PC-3 (cell line): ENCODE measurements around the gene HIVEP3. TPM values are rescaled to one million over a fixed set of nuclear protein-coding genes. Genes with fewer than 3 reads are reported as not detected.

Source experiments
- ATAC-seq: fragments of 200-7000 bp; cut with Tn5 transposase; 2 replicates; pipeline ENCODE4 v1.9.1; 2020; ENCODE audit warnings: mild to moderate bottlenecking, moderate library complexity
- BruUV-seq: library from RNA; stranded (reverse); fragments of 400-500 nt; replicated peaks from 2 replicates; lab custom pipeline; 2021; lab: Mats Ljungman, UMichigan
- CTCF ChIA-PET: fragments of 300-600 bp; sonication (Branson Sonifier 250); formaldehyde crosslinking; loops from one replicate; lab custom pipeline; 2022; ENCODE audit warnings: antibody characterized with exemption; lab: Charles Lee
- POLR2A ChIA-PET: fragments of 300-600 bp; sonication (Branson Sonifier 250); formaldehyde crosslinking; loops from one replicate; lab custom pipeline; 2022; ENCODE audit warnings: antibody characterized with exemption; ENCODE audit not compliant: unreplicated experiment; lab: Charles Lee
- DNase-seq: peaks from one replicate; pipeline ENCODE4 v3.0.0-alpha.2; 2015
- H2AFZ ChIP-seq: fragments of 300-600 bp; sonication (generic); 2 replicates; pipeline ENCODE4 v1.6.0; 2016; ENCODE audit warnings: antibody characterized with exemption, low read length
- H3F3A ChIP-seq: fragments of 300-600 bp; sonication (generic); one replicate; pipeline ENCODE4 v1.6.0; 2017; ENCODE audit warnings: antibody characterized with exemption, low read length, control low read depth, mild to moderate bottlenecking; ENCODE audit not compliant: unreplicated experiment
- H3K27ac ChIP-seq: fragments of 300-600 bp; sonication (generic); 2 replicates; pipeline ENCODE4 v1.5.1; 2016; ENCODE audit warnings: mild to moderate bottlenecking, low read length
- H3K27me3 ChIP-seq: fragments of 300-600 bp; sonication (generic); 2 replicates; pipeline ENCODE4 v1.6.1; 2016; ENCODE audit warnings: low read length, mixed read lengths
- H3K36me3 ChIP-seq: fragments of 300-600 bp; sonication (generic); 2 replicates; pipeline ENCODE4 v1.6.1; 2016; ENCODE audit warnings: low read depth, mixed run types, low read length, mixed read lengths
- H3K4me1 ChIP-seq: fragments of 300-600 bp; sonication (generic); 2 replicates; pipeline ENCODE4 v1.5.1; 2016; ENCODE audit warnings: low read length; ENCODE audit not compliant: insufficient read depth
- H3K4me2 ChIP-seq: fragments of 300-600 bp; sonication (generic); 2 replicates; pipeline ENCODE4 v1.6.0; 2016; ENCODE audit warnings: low read length
- H3K4me3 ChIP-seq: fragments of 300-600 bp; sonication (generic); 2 replicates; pipeline ENCODE4 v1.5.1; 2016; ENCODE audit warnings: mild to moderate bottlenecking, low read length, mixed read lengths
- H3K79me2 ChIP-seq: fragments of 300-600 bp; sonication (generic); 2 replicates; pipeline ENCODE4 v1.6.1; 2017; ENCODE audit warnings: low read length, mixed read lengths
- H3K9ac ChIP-seq: fragments of 300-600 bp; sonication (generic); 2 replicates; pipeline ENCODE4 v1.6.0; 2016; ENCODE audit warnings: mild to moderate bottlenecking, low read length
- H3K9me2 ChIP-seq: fragments of 300-600 bp; sonication (generic); replicated peaks from 2 replicates; pipeline ENCODE4 v1.6.1; 2016; ENCODE audit warnings: mixed run types, low read length, mixed read lengths
- H3K9me3 ChIP-seq: fragments of 300-600 bp; sonication (generic); 2 replicates; pipeline ENCODE4 v1.6.1; 2016; ENCODE audit warnings: low read length, mixed read lengths
- H4K20me1 ChIP-seq: fragments of 300-600 bp; sonication (generic); 2 replicates; pipeline ENCODE4 v1.6.1; 2016; ENCODE audit warnings: low read length, mixed read lengths
- EZH2 ChIP-seq: fragments of 300-600 bp; sonication (generic); IDR thresholded peaks from one replicate; pipeline ENCODE4 v1.6.1; 2017; ENCODE audit warnings: antibody characterized with exemption, mild to moderate bottlenecking, low read length; ENCODE audit not compliant: unreplicated experiment
- EZH2phosphoT487 ChIP-seq: fragments of 300-600 bp; sonication (generic); IDR thresholded peaks from 2 replicates; pipeline ENCODE4 v1.6.1; 2018; ENCODE audit warnings: mild to moderate bottlenecking, antibody characterized with exemption, low read length, borderline replicate concordance
- intact Hi-C: fragments of 100-400 bp; cut with micrococcal nuclease; formaldehyde crosslinking; loops from 2 replicates; pipeline ENCODE4 v1.9.0; 2023
- total RNA-seq: library from RNA; depleted of rRNA; stranded (reverse); fragments of >200 nt; gene quantifications from 2 replicates; pipeline ENCODE4 v1.2.3, GENCODE V29; 2014
- TF ChIP-seq, protein P1 (sequence below): fragments of 300-600 bp; sonication (generic); conservative IDR thresholded peaks from 2 replicates; pipeline ENCODE4 v1.5.1; 2017; ENCODE audit warnings: antibody characterized with exemption, low read depth, mild to moderate bottlenecking, low read length

HIVEP3 gene
- total RNA-seq, 1 experiment from 2014 or later, result 9.8 TPM

GRCh38 chr1:41791667-41792484, 126.8 kb downstream of the HIVEP3 start:
- Histone ChIP-seq H3F3A (no peaks in the 10 kb centered on the region), H3K4me2 (no peak overlapping the region), H3K27me3 (no peaks in the 10 kb centered on the region), H3K4me3 (no peak overlapping the region), H2AFZ (no peak overlapping the region), H3K79me2 (no peaks in the 10 kb centered on the region), H3K4me1 (peaks cover 4% of the 10 kb centered on the region; the same call in 1 of the 2 replicates), H4K20me1 (no peaks in the 10 kb centered on the region), H3K27ac (no peak overlapping the region), H3K36me3 (no peaks in the 10 kb centered on the region), H3K9ac (no peak overlapping the region), H3K9me3 (no peaks in the 10 kb centered on the region), H3K9me2 (no peaks in the 10 kb centered on the region)
- ATAC-seq (no peak), DNase-seq (no peak)
- intact Hi-C loops, result no loop called here
- ChIA-PET POLR2A (no interaction called here), CTCF (no interaction called here)
- no TSS peak for BruUV-seq
- no peak for TF ChIP-seq EZH2
- TF ChIP-seq EZH2phosphoT487, result no peak
- TF ChIP-seq, protein P1, sequence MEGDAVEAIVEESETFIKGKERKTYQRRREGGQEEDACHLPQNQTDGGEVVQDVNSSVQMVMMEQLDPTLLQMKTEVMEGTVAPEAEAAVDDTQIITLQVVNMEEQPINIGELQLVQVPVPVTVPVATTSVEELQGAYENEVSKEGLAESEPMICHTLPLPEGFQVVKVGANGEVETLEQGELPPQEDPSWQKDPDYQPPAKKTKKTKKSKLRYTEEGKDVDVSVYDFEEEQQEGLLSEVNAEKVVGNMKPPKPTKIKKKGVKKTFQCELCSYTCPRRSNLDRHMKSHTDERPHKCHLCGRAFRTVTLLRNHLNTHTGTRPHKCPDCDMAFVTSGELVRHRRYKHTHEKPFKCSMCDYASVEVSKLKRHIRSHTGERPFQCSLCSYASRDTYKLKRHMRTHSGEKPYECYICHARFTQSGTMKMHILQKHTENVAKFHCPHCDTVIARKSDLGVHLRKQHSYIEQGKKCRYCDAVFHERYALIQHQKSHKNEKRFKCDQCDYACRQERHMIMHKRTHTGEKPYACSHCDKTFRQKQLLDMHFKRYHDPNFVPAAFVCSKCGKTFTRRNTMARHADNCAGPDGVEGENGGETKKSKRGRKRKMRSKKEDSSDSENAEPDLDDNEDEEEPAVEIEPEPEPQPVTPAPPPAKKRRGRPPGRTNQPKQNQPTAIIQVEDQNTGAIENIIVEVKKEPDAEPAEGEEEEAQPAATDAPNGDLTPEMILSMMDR, result no peak

- H2AFZ ChIP-seq, result no peak overlapping the region
- intact Hi-C loops, result no loop called here
- H3K79me2 ChIP-seq, result no peaks in the 10 kb centered on the region
- no peaks in the 10 kb centered on the region for H4K20me1 ChIP-seq
- POLR2A ChIA-PET, result no interaction called here
- H3F3A ChIP-seq, result no peaks in the 10 kb centered on the region
- no peak overlapping the region for H3K9ac ChIP-seq
- DNase-seq, result no peak
- H3K4me1 ChIP-seq, result peaks cover 4% of the 10 kb centered on the region; the same call in 1 of the 2 replicates
- no peaks in the 10 kb centered on the region for H3K36me3 ChIP-seq
- H3K9me2 ChIP-seq, result no peaks in the 10 kb centered on the region
- no peaks in the 10 kb centered on the region for H3K9me3 ChIP-seq
- H3K4me3 ChIP-seq, result no peak overlapping the region
- ATAC-seq, result no peak
- no peak overlapping the region for H3K4me2 ChIP-seq
- no TSS peak for BruUV-seq
- H3K27ac ChIP-seq, result no peak overlapping the region
- TF ChIP-seq EZH2, result no peak
- no peak for TF ChIP-seq EZH2phosphoT487
- TF ChIP-seq, protein P1, result no peak
- no peaks in the 10 kb centered on the region for H3K27me3 ChIP-seq
- CTCF ChIA-PET, result no interaction called here
Measured at GRCh38 chr1:41790351-41790750, 128.4 kb downstream of the HIVEP3 start.
